ENCODE data around the gene OR7G3.

DNA sequence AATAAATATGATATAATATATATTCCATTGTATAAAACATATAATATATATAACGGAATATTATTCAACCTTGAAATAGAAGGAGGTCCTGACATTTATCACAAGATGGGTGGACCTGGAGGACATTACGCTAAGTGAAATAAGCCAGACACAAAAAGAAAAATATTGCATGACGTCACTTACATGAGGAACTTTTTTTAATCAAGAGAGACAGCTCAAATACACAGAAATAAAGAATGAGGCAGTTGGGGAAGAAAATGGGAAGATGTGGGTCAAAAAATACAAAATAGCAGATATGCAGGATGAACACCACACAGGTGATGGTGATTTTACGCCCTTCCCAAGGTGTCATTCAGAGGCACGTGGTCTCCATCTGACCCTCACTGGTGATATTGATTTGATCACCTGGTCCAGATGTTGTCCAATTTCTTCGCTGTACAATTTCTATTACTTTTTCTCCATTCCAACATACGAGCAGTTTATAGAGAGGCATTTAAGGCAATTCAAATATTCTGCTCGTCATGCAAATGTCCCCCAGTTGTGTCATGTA lies 12.9 kb upstream of the OR7G3 start:
- TF ChIP-seq, protein P1, sequence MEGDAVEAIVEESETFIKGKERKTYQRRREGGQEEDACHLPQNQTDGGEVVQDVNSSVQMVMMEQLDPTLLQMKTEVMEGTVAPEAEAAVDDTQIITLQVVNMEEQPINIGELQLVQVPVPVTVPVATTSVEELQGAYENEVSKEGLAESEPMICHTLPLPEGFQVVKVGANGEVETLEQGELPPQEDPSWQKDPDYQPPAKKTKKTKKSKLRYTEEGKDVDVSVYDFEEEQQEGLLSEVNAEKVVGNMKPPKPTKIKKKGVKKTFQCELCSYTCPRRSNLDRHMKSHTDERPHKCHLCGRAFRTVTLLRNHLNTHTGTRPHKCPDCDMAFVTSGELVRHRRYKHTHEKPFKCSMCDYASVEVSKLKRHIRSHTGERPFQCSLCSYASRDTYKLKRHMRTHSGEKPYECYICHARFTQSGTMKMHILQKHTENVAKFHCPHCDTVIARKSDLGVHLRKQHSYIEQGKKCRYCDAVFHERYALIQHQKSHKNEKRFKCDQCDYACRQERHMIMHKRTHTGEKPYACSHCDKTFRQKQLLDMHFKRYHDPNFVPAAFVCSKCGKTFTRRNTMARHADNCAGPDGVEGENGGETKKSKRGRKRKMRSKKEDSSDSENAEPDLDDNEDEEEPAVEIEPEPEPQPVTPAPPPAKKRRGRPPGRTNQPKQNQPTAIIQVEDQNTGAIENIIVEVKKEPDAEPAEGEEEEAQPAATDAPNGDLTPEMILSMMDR (IDR thresholded peaks at IDR 0.05) = no peak
- no peak for TF ChIP-seq POLR2A (IDR thresholded peaks at IDR 0.05)

Measured in adrenal gland (tissue), 5 donors.